K562 (cell line): Measurements from ENCODE around the gene SYNGR3. TPM values are rescaled to one million over a fixed set of nuclear protein-coding genes. Genes with fewer than 3 reads are reported as not detected.

Experiments used
- BRCA1 ChIP-seq, 2 experiments: fragments of 450-650 bp in 1 of 2; sonication (generic) in 1 of 2; formaldehyde crosslinking in 1 of 2; IDR thresholded peaks; 2 replicates each; pipeline versions ENCODE4 v1.5.0 to v1.6.1; 2017 to 2020; ENCODE audit warnings: mild to moderate bottlenecking in 1 of 2, missing genetic modification reagents in 1 of 2
- CBX5 ChIP-seq: IDR thresholded peaks from 2 replicates; pipeline ENCODE4 v1.6.1; 2014; ENCODE audit warnings: low read depth, borderline replicate concordance
- CREB1 ChIP-seq, 2 experiments: sonication (generic) in 1 of 2; formaldehyde crosslinking in 1 of 2; IDR thresholded peaks; 2 replicates each; pipeline versions ENCODE4 v1.6.1 to v1.8.0; 2012 to 2022; ENCODE audit warnings: inconsistent platforms in 1 of 2, mild to moderate bottlenecking in 1 of 2, missing genetic modification reagents in 1 of 2, moderate library complexity in 1 of 2
- ETV1 ChIP-seq: fragments of 450-650 bp; conservative IDR thresholded peaks from 2 replicates; pipeline ENCODE4 v1.6.1; 2016; ENCODE audit warnings: missing genetic modification characterization, control low read depth, low read depth, missing compliant biosample characterization
- GABPB1 ChIP-seq: sonication (generic); formaldehyde crosslinking; IDR thresholded peaks from 2 replicates; pipeline ENCODE4 v1.8.0; 2022; ENCODE audit warnings: mild to moderate bottlenecking, missing genetic modification reagents
- HDAC2 ChIP-seq: fragments of 450-650 bp; IDR thresholded peaks from 2 replicates; pipeline ENCODE4 v1.6.1; 2016; ENCODE audit warnings: mild to moderate bottlenecking
- MCM5 ChIP-seq: fragments of 450-650 bp; IDR thresholded peaks from 2 replicates; pipeline ENCODE4 v1.6.1; 2016; ENCODE audit warnings: low read depth
- MTA3 ChIP-seq: fragments of 450-650 bp; formaldehyde crosslinking; IDR thresholded peaks from 2 replicates; pipeline ENCODE4 v1.6.1; 2017; ENCODE audit warnings: mild to moderate bottlenecking, borderline replicate concordance
- POLR2AphosphoS5 ChIP-seq: IDR thresholded peaks from 2 replicates; pipeline ENCODE4 v1.6.1; 2011; ENCODE audit warnings: mild to moderate bottlenecking, low read depth, low read length, moderate library complexity; ENCODE audit not compliant: control insufficient read depth, insufficient read depth
- PTBP1 ChIP-seq: fragments of 200-400 bp; formaldehyde crosslinking; IDR thresholded peaks from 2 replicates; pipeline ENCODE4 v1.6.1; 2017; ENCODE audit warnings: low read depth, low read length
- RUNX1 ChIP-seq: sonication (generic); IDR thresholded peaks from 2 replicates; pipeline ENCODE4 v1.6.1; 2016; ENCODE audit warnings: antibody characterized with exemption, low read depth
- SRF ChIP-seq, 2 experiments: fragments of 250-450, 450-650 bp in 1 of 2; sonication (Bioruptor Pico) in 1 of 2; sonication (generic) in 1 of 2; formaldehyde crosslinking; IDR thresholded peaks; 2 replicates each; pipeline versions ENCODE4 v1.5.0 to v1.5.1; 2020 to 2022; ENCODE audit warnings: mild to moderate bottlenecking in 1 of 2, missing genetic modification reagents in 1 of 2
- ZNF165 ChIP-seq: fragments of 250-450 bp; sonication (Bioruptor Pico); IDR thresholded peaks from 2 replicates; pipeline ENCODE4 v1.4.0; 2020; ENCODE audit warnings: borderline replicate concordance
- ZNF175 ChIP-seq: fragments of 200-800 bp; sonication (Bioruptor generic); IDR thresholded peaks from 2 replicates; pipeline ENCODE4 v1.6.1; 2016; ENCODE audit warnings: low read depth, mild to moderate bottlenecking, missing genetic modification characterization, missing compliant biosample characterization
- ZNF561 ChIP-seq: fragments of 450-650 bp; formaldehyde crosslinking; conservative IDR thresholded peaks from 2 replicates; pipeline ENCODE4 v1.4.0; 2020; ENCODE audit warnings: mild to moderate bottlenecking, moderate library complexity
- polyA plus RNA-seq, 8 experiments: library from polyadenylated mRNA; depleted of rRNA in 4 of 8; stranded (reverse) in 5 of 8; unstranded in 3 of 8; fragments of >200 nt; fragmentation: Nextera tagmentation in 2 of 8; fragmentation: Illumina TruSeq in 1 of 8; extraction: Ambion mirVana in 2 of 8; extraction: Trizol in 1 of 8; gene quantifications; 2 replicates each; pipeline versions ENCODE4 v1.2.1 to v1.2.3, GENCODE V29; 2011 to 2014; ENCODE audit warnings: inconsistent platforms in 1 of 8, missing spikeins in 1 of 8
- total RNA-seq, 7 experiments: library from RNA; depleted of rRNA in 6 of 7; stranded (reverse); fragments of >200 nt in 6 of 7; fragmentation: Illumina TruSeq in 2 of 7; extraction: Trizol in 2 of 7; gene quantifications; 2 replicates each; pipeline versions ENCODE4 v1.2.1 to v1.2.3, GENCODE V29; 2011 to 2021; ENCODE audit warnings: low replicate concordance in 1 of 7
- TF ChIP-seq, protein P1 (sequence below), 3 experiments: fragments of 200-800 bp in 1 of 3; fragments of 250-450 bp in 1 of 3; fragments of 450-650 bp in 1 of 3; sonication (Bioruptor Pico) in 1 of 3; sonication (Bioruptor generic) in 1 of 3; formaldehyde crosslinking in 1 of 3; IDR thresholded peaks; 2 replicates each; pipeline versions ENCODE4 v1.6.1 to v1.8.0; 2016 to 2022; ENCODE audit warnings: mild to moderate bottlenecking in 2 of 3, missing genetic modification characterization in 2 of 3, missing compliant biosample characterization in 1 of 3, moderate library complexity in 1 of 3
- TF ChIP-seq, protein P2 (sequence below): fragments of 450-650 bp; conservative IDR thresholded peaks from 2 replicates; pipeline ENCODE4 v1.6.1; 2016; ENCODE audit warnings: missing genetic modification characterization, low read depth, mild to moderate bottlenecking, missing compliant biosample characterization, moderate library complexity
- TF ChIP-seq, protein P3 (sequence below), 3 experiments: fragments of 200-800 bp in 1 of 3; sonication (Bioruptor generic) in 1 of 3; sonication (generic) in 1 of 3; formaldehyde crosslinking in 1 of 3; IDR thresholded peaks; 2 replicates each; pipeline versions ENCODE4 v1.6.1 to v1.8.0; 2016 to 2022; ENCODE audit warnings: mild to moderate bottlenecking in 2 of 3, missing compliant biosample characterization in 2 of 3, missing genetic modification characterization in 2 of 3, missing genetic modification reagents in 1 of 3
- TF ChIP-seq, protein P4 (sequence below): fragments of 250-450 bp; sonication (Bioruptor Pico); IDR thresholded peaks from 2 replicates; pipeline ENCODE4 v1.8.0; 2021; ENCODE audit warnings: borderline replicate concordance, mild to moderate bottlenecking, moderate library complexity; ENCODE audit not compliant: poor library complexity, severe bottlenecking

SYNGR3 gene
- total and polyA plus RNA-seq, 9 of the 15 experiments (the other 6 are each of a cell fraction or from before 2014, with no cell fraction given), result 3.7 to 69.2 (median 36.3) TPM

DNA sequence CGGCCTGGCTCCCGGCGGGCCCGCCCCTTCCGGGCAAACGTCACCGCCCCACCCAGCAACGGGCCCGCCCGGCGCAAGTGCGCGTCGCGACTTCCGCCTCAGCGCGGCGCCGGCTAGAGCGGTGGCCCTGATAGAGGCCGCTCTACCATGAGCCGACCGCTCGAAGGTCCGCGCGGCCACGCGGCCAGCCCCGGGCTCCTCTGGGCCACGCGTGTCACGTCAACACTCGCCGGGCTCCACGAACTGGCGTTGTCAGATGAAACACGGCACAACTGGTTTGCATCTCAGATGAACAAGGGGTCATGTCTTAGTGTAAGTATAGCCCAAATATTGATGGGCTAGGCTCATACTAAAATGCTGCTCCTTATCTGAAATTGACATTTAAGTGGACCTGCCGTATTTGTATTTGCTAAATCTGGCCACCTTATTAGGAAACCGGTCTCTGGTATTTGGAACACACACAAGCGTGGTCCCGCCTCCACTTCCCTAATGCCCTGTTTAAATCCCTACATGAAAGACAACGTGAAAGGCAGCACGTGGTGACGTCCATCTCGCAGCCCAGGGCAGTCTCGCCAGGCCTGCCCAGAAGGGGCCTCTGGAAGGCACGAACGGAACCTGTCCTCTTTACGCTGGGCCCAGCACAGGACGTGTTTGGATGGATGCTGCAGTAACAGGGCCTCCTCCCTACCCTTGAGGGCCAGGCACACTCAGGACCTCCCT, 20.2 kb downstream of the SYNGR3 start, which contains the start of gene ZNF598 (continued):
- TF ChIP-seq, protein P1, sequence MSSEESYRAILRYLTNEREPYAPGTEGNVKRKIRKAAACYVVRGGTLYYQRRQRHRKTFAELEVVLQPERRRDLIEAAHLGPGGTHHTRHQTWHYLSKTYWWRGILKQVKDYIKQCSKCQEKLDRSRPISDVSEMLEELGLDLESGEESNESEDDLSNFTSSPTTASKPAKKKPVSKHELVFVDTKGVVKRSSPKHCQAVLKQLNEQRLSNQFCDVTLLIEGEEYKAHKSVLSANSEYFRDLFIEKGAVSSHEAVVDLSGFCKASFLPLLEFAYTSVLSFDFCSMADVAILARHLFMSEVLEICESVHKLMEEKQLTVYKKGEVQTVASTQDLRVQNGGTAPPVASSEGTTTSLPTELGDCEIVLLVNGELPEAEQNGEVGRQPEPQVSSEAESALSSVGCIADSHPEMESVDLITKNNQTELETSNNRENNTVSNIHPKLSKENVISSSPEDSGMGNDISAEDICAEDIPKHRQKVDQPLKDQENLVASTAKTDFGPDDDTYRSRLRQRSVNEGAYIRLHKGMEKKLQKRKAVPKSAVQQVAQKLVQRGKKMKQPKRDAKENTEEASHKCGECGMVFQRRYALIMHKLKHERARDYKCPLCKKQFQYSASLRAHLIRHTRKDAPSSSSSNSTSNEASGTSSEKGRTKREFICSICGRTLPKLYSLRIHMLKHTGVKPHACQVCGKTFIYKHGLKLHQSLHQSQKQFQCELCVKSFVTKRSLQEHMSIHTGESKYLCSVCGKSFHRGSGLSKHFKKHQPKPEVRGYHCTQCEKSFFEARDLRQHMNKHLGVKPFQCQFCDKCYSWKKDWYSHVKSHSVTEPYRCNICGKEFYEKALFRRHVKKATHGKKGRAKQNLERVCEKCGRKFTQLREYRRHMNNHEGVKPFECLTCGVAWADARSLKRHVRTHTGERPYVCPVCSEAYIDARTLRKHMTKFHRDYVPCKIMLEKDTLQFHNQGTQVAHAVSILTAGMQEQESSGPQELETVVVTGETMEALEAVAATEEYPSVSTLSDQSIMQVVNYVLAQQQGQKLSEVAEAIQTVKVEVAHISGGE (CRISPR knock-in tag; IDR thresholded peaks at IDR 0.05), result peak in 2 of 3 experiments; percentile 32 to 82; a peak in 3 of 6 replicates
- TF ChIP-seq ETV1 (tag) (peak; percentile 35; the same call in 1 of the 2 replicates), ZNF561 (CRISPR knock-in tag) (no peak), HDAC2 (peak; percentile 87; the same call in 1 of the 2 replicates), PTBP1 (no peak), ZNF165 (no peak), CBX5 (no peak), CREB1 (IDR thresholded peaks at IDR 0.05) (no peak), CREB1 (CRISPR knock-in tag; IDR thresholded peaks at IDR 0.05) (peak; percentile 69), RUNX1 (no peak), BRCA1 (IDR thresholded peaks at IDR 0.05) (no peak), BRCA1 (CRISPR knock-in tag; IDR thresholded peaks at IDR 0.05) (no peak), MCM5 (no peak), ZNF175 (CRISPR knock-in tag) (0 out of 2 replicates have a peak, but pooled peaks have one; percentile 44), SRF (CRISPR knock-in tag; IDR thresholded peaks at IDR 0.05) (peak in 1 of 2 experiments; percentile 50; a peak in 1 of 4 replicates), MTA3 (peak; percentile 90), POLR2AphosphoS5 (peak; percentile 83), GABPB1 (CRISPR knock-in tag) (peak; percentile 90)
- TF ChIP-seq, protein P2, sequence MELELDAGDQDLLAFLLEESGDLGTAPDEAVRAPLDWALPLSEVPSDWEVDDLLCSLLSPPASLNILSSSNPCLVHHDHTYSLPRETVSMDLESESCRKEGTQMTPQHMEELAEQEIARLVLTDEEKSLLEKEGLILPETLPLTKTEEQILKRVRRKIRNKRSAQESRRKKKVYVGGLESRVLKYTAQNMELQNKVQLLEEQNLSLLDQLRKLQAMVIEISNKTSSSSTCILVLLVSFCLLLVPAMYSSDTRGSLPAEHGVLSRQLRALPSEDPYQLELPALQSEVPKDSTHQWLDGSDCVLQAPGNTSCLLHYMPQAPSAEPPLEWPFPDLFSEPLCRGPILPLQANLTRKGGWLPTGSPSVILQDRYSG (tag), result peak; percentile 58; the same call in 1 of the 2 replicates
- TF ChIP-seq, protein P3, sequence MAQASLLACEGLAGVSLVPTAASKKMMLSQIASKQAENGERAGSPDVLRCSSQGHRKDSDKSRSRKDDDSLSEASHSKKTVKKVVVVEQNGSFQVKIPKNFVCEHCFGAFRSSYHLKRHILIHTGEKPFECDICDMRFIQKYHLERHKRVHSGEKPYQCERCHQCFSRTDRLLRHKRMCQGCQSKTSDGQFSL (CRISPR knock-in tag; IDR thresholded peaks at IDR 0.05), result no peak
- TF ChIP-seq, protein P3 (tag; IDR thresholded peaks at IDR 0.05), result 0 out of 4 replicates have a peak, but pooled peaks of 1 of the 2 experiments have one; percentile 37
- TF ChIP-seq, protein P4, sequence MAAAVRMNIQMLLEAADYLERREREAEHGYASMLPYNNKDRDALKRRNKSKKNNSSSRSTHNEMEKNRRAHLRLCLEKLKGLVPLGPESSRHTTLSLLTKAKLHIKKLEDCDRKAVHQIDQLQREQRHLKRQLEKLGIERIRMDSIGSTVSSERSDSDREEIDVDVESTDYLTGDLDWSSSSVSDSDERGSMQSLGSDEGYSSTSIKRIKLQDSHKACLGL (CRISPR knock-in tag), result peak; percentile 79
